ENCODE data around the gene UTP11.

- TF ChIP-seq CTCF (conservative IDR thresholded peaks at IDR 0.05) (no peak), ZFX (IDR thresholded peaks at IDR 0.05) (no peak)
These were observed 60.3 kb downstream of the UTP11 start for GRCh38 chr1:38072858-38073257.
